Fibroblast of villous mesenchyme (primary cell): ENCODE measurements around the gene RNASE11. TPM values are rescaled to one million over a fixed set of nuclear protein-coding genes. Genes with fewer than 3 reads are reported as not detected.

Experiments
- DNase-seq: peaks from one replicate; pipeline ENCODE4 v3.0.0-alpha.2; 2010; ENCODE audit warnings: low read depth
- H3K4me3 ChIP-seq: 2 replicates; pipeline ENCODE4 v1.5.1; 2011; ENCODE audit warnings: low read depth, mild to moderate bottlenecking, low read length
- total RNA-seq: library from RNA; depleted of rRNA; stranded (reverse); fragments of >200 nt; gene quantifications from 2 replicates; pipeline ENCODE4 v1.2.3, GENCODE V29; 2012
- TF ChIP-seq, protein P1 (sequence below): IDR thresholded peaks from 2 replicates; pipeline ENCODE4 v1.5.1; 2012; ENCODE audit warnings: low read depth, mild to moderate bottlenecking, low read length; ENCODE audit not compliant: insufficient read depth

RNASE11 gene
- total RNA-seq, 1 donor, result not detected

DNA sequence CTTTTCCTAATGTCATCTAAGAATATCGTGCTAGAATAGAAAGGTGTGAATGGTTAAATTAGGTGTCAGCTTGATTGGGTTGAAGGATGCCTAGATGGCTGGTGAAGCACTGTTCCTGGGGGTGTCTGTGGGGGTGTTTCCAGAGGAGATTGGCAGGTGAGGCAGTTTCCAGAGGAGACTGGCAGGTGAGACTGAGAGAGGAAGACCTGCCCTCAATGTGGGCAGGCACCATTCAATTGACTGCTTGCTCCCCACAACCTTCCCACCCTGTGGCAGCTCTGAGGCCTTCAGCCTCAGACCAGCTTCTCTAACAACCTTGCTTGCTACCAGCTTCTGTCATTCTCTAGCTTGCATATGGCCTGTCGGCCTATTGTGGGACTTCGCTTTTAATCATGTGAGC lies 36.2 kb downstream of the RNASE11 start:
- TF ChIP-seq, protein P1, sequence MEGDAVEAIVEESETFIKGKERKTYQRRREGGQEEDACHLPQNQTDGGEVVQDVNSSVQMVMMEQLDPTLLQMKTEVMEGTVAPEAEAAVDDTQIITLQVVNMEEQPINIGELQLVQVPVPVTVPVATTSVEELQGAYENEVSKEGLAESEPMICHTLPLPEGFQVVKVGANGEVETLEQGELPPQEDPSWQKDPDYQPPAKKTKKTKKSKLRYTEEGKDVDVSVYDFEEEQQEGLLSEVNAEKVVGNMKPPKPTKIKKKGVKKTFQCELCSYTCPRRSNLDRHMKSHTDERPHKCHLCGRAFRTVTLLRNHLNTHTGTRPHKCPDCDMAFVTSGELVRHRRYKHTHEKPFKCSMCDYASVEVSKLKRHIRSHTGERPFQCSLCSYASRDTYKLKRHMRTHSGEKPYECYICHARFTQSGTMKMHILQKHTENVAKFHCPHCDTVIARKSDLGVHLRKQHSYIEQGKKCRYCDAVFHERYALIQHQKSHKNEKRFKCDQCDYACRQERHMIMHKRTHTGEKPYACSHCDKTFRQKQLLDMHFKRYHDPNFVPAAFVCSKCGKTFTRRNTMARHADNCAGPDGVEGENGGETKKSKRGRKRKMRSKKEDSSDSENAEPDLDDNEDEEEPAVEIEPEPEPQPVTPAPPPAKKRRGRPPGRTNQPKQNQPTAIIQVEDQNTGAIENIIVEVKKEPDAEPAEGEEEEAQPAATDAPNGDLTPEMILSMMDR, result no peak
- H3K4me3 ChIP-seq, result no peak overlapping the region
- no peak for DNase-seq

- TF ChIP-seq, protein P1, result no peak
- no peak for DNase-seq
- H3K4me3 ChIP-seq, result no peak overlapping the region
Observed at GRCh38 chr14:20550926-20551325, 36.9 kb downstream of the RNASE11 start.

GRCh38 chr14:20548414-20549158 lies 39.2 kb downstream of the RNASE11 start:
- TF ChIP-seq, protein P1, result no peak
- no peak overlapping the region for H3K4me3 ChIP-seq
- DNase-seq, result no peak

DNA sequence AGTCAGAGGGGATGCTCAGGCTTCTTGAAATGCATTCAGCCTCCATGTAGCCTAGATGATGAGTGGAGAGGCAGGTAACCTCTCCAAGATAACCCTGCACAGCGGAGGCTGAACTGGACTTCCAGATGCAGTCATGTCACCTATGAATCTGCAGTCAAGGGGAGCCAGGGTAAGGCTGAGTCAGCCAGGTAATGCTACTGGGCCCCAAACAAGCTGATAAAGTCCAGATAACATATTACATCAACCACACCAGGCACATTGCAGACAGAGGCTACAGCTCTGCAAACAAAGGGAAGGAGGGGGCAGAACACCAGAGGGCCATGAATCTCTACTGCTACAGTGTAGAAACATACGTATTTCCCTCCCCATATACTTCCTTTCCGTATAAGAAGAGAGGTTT lies 40.9 kb downstream of the RNASE11 start:
- H3K4me3 ChIP-seq, result no peak overlapping the region
- DNase-seq, result no peak
- TF ChIP-seq, protein P1, result no peak

GRCh38 chr14:20539906-20540305 lies 47.9 kb downstream of the RNASE11 start:
- TF ChIP-seq, protein P1, result no peak

More at GRCh38 chr14:20539906-20540305, 47.9 kb downstream of the RNASE11 start:
- H3K4me3 ChIP-seq, result no peak overlapping the region
- no peak for DNase-seq

Other genes starting within 250 kb of the RNASE11 start
- gene PARP2, start 244.4 kb downstream of the RNASE11 start, total RNA-seq, result 11.9 and 12.5 TPM in 2 replicates
- 17.7 and 22.0 TPM in 2 replicates for gene TEP1, start 174.5 kb downstream of the RNASE11 start, total RNA-seq
- under 0.01 and 0.43 TPM in 2 replicates for gene KLHL33, start 151.8 kb downstream of the RNASE11 start, total RNA-seq
- 36.3 and 41.2 TPM in 2 replicates for gene OSGEP, start 133.2 kb downstream of the RNASE11 start, total RNA-seq
- gene APEX1, start 132.8 kb downstream of the RNASE11 start, total RNA-seq, result 29.0 and 34.1 TPM in 2 replicates
- 20.7 and 35.4 TPM in 2 replicates for gene PIP4P1, start 126.6 kb downstream of the RNASE11 start, total RNA-seq
- 22.2 and 32.4 TPM in 2 replicates for gene PNP, start 118.6 kb downstream of the RNASE11 start, total RNA-seq
- not detected in 2 replicates for gene RNASE10, start 82.5 kb downstream of the RNASE11 start, total RNA-seq
- gene RNASE9, start 27.0 kb downstream of the RNASE11 start, total RNA-seq, result not detected in 2 replicates
- gene RNASE12, start 3.4 kb upstream of the RNASE11 start, total RNA-seq, result not detected in 2 replicates
- not detected in 2 replicates for gene OR6S1, start 53.7 kb upstream of the RNASE11 start, total RNA-seq
- gene RNASE4, start 96.6 kb upstream of the RNASE11 start, total RNA-seq, result 6.9 and 7.4 TPM in 2 replicates
- gene ANG, start 100.8 kb upstream of the RNASE11 start, total RNA-seq, result 1.7 and 4.5 TPM in 2 replicates
- not detected in 2 replicates for gene EDDM3A, start 157.9 kb upstream of the RNASE11 start, total RNA-seq
- gene EDDM3B, start 180.4 kb upstream of the RNASE11 start, total RNA-seq, result not detected in 2 replicates
- gene RNASE6, start 193.3 kb upstream of the RNASE11 start, total RNA-seq, result not detected in 2 replicates
- not detected in 2 replicates for gene RNASE1, start 214.8 kb upstream of the RNASE11 start, total RNA-seq